OCI-LY7 (cell line): ENCODE results near the gene CNP. TPM values are rescaled to one million over a fixed set of nuclear protein-coding genes. Genes with fewer than 3 reads are reported as not detected.
"Not testable (repeated sequence)": the region's sequence is repeated elsewhere in the genome, so short reads cannot be mapped to it uniquely, and the experiment has no call there.

Experiments used
- BruUV-seq: library from RNA; stranded (reverse); fragments of 400-500 nt; replicated peaks from 2 replicates; lab custom pipeline; 2021; lab: Mats Ljungman, UMichigan
- CTCF ChIA-PET: fragments of 300-600 bp; sonication (Branson Sonifier 250); formaldehyde crosslinking; loops from one replicate; lab custom pipeline; 2022; ENCODE audit warnings: antibody characterized with exemption; ENCODE audit not compliant: unreplicated experiment; lab: Charles Lee
- POLR2A ChIA-PET: fragments of 300-600 bp; sonication (Branson Sonifier 250); formaldehyde crosslinking; loops from one replicate; lab custom pipeline; 2022; ENCODE audit warnings: antibody characterized with exemption; lab: Charles Lee
- DNase-seq: peaks from one replicate; pipeline ENCODE4 v3.0.0-alpha.2; 2015; ENCODE audit warnings: low spot score
- H2AFZ ChIP-seq: fragments of 200-600 bp; sonication (generic), shearing (Covaris generic); 2 replicates; pipeline ENCODE4 v1.6.1; 2014; ENCODE audit warnings: mild to moderate bottlenecking, antibody characterized with exemption, low read length, moderate library complexity
- H3K27ac ChIP-seq: fragments of 200-600 bp; sonication (generic); 2 replicates; pipeline ENCODE4 v1.5.1; 2014; ENCODE audit warnings: mixed run types, low read depth, mild to moderate bottlenecking, moderate library complexity, low read length, inconsistent platforms; ENCODE audit not compliant: poor library complexity, severe bottlenecking
- H3K36me3 ChIP-seq: fragments of 200-600 bp; sonication (generic); 2 replicates; pipeline ENCODE4 v1.6.1; 2014; ENCODE audit warnings: mild to moderate bottlenecking, antibody characterized with exemption, low read length, moderate library complexity, mixed read lengths; ENCODE audit not compliant: insufficient read depth
- H3K4me1 ChIP-seq: fragments of 200-600 bp; sonication (generic); 2 replicates; pipeline ENCODE4 v1.5.1; 2014; ENCODE audit warnings: mild to moderate bottlenecking, low read length; ENCODE audit not compliant: insufficient read depth, poor library complexity, severe bottlenecking
- H3K4me2 ChIP-seq: fragments of 200-600 bp; sonication (generic); 2 replicates; pipeline ENCODE4 v1.6.1; 2014; ENCODE audit warnings: mild to moderate bottlenecking, low read length
- H3K4me3 ChIP-seq: fragments of 200-600 bp; sonication (generic); 2 replicates; pipeline ENCODE4 v1.5.1; 2014; ENCODE audit warnings: mild to moderate bottlenecking, low read depth, low read length; ENCODE audit not compliant: poor library complexity, severe bottlenecking
- H3K79me2 ChIP-seq: fragments of 200-600 bp; sonication (generic); 2 replicates; pipeline ENCODE4 v1.6.1; 2016; ENCODE audit warnings: low read depth, mild to moderate bottlenecking, low read length, moderate library complexity, mixed read lengths; ENCODE audit not compliant: insufficient read depth
- H3K9me2 ChIP-seq: fragments of 200-600 bp; sonication (generic); 2 replicates; pipeline ENCODE4 v1.6.1; 2016; ENCODE audit warnings: mild to moderate bottlenecking, low read length, mixed read lengths; ENCODE audit not compliant: insufficient read depth
- H3K9me3 ChIP-seq: fragments of 200-600 bp; sonication (generic); 2 replicates; pipeline ENCODE4 v1.6.1; 2014; ENCODE audit warnings: mild to moderate bottlenecking, mixed run types, low read length, mixed read lengths
- H4K20me1 ChIP-seq: fragments of 200-600 bp; sonication (generic); 2 replicates; pipeline ENCODE4 v1.6.1; 2014; ENCODE audit warnings: mild to moderate bottlenecking, antibody characterized with exemption, low read length, moderate library complexity, mixed read lengths; ENCODE audit not compliant: insufficient read depth
- CTCF ChIP-seq: fragments of 200-600 bp; sonication (generic); conservative IDR thresholded peaks from 2 replicates; pipeline ENCODE4 v1.5.1; 2014; ENCODE audit warnings: mild to moderate bottlenecking, antibody characterized with exemption, low read length, moderate library complexity, mixed read lengths
- EZH2phosphoT487 ChIP-seq: fragments of 200-600 bp; sonication (generic); IDR thresholded peaks from 2 replicates; pipeline ENCODE4 v1.6.1; 2018; ENCODE audit warnings: low read depth, borderline replicate concordance, mild to moderate bottlenecking, mixed run types, antibody characterized with exemption, low read length, moderate library complexity, mixed read lengths
- intact Hi-C: fragments of 100-400 bp; cut with micrococcal nuclease; formaldehyde crosslinking; loops from one replicate; pipeline ENCODE4 v1.10.0; 2022; ENCODE audit not compliant: unreplicated experiment
- total RNA-seq, 2 experiments: library from RNA; depleted of rRNA in 1 of 2; stranded (reverse); fragments of >200 nt in 1 of 2; shearing (Covaris generic) in 1 of 2; gene quantifications; 2 replicates each; pipeline ENCODE4 v1.2.3, GENCODE V29; 2014 to 2022

Gene CNP
- total RNA-seq, 2 experiments from 2014 or later: 34.1 to 50.6 TPM

DNA sequence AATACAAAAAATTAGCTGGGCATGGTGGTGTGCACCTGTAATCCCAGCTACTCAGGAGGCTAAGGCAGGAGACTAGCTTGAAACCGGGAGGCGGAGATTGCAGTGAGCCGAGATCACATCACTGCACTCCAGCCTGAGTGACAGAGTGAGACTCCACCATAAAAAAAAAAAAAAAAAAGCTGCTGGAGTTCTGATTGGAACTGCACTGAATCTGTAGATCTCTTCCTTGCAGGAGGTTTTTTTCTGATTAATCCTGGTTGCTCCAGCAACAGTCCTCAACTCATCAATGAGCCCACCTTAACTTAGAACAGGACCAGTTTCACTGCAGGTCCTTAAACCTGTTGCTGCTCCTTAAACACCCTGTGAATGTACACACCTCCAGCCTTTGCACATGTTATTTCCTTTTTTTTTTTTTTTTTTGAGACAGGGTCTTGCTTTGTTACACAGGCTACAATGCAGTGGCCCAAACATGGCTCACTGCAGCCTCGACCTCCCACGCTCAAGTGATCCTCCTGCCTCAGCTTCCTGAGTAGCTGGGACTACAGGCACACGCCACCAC is 37.8 kb upstream of the CNP start:
- DNase-seq: no peak
- Histone ChIP-seq H3K4me1 (peaks cover 21% of the 10 kb centered on the region), H3K79me2 (peaks cover 7% of the 10 kb centered on the region; the same call in 1 of the 2 replicates), H3K9me3 (no peaks in the 10 kb centered on the region), H3K9me2 (no peaks in the 10 kb centered on the region), H4K20me1 (no peaks in the 10 kb centered on the region), H3K4me3 (peak overlapping the region; percentile 71), H3K36me3 (no peaks in the 10 kb centered on the region), H3K27ac (no peak overlapping the region), H2AFZ (no peak overlapping the region), H3K4me2 (peak overlapping the region; percentile 91; the same call in 1 of the 2 replicates)
- POLR2A ChIA-PET: interaction anchor here (0.6 to 1.4 kb wide), 2 partner anchors 10 to 105 kb away, joined by 3 to 4 read pairs; partner anchors contain the start of gene ACLY
- intact Hi-C loops: no loop called here
- CTCF ChIA-PET: no interaction called here
- no TSS peak for BruUV-seq
- TF ChIP-seq EZH2phosphoT487 (no peak), CTCF (no peak)

- Histone ChIP-seq H3K27ac (peak within 1 kb of the TSS; percentile 34), H3K79me2 (peaks cover 7% of the 10 kb centered on the region; the same call in 1 of the 2 replicates), H2AFZ (peak within 1 kb of the TSS; percentile 82), H3K4me1 (peaks cover 21% of the 10 kb centered on the region), H3K36me3 (no peaks in the 10 kb centered on the region), H3K9me2 (no peaks in the 10 kb centered on the region), H3K4me2 (peak within 1 kb of the TSS; percentile 91), H3K4me3 (peak within 1 kb of the TSS; percentile 71), H4K20me1 (no peaks in the 10 kb centered on the region), H3K9me3 (no peaks in the 10 kb centered on the region)
- CTCF ChIA-PET: interaction anchor here (0.6 to 1.1 kb wide), 2 partner anchors 32 to 183 kb away, joined by 3 to 4 read pairs; no protein-coding TSS in a partner anchor
- TF ChIP-seq CTCF (peak; percentile 52; the same call in 1 of the 2 replicates), EZH2phosphoT487 (no peak)
- intact Hi-C loops: no loop called here
- POLR2A ChIA-PET: interaction anchor here (0.8 to 1.3 kb wide), 3 partner anchors 9 to 41 kb away, joined by 3 to 4 read pairs (median 3); no protein-coding TSS in a partner anchor
- DNase-seq: peak; percentile 95
- TSS peak; percentile 98 for BruUV-seq
Observed at GRCh38 chr17:41930009-41930832, 36.4 kb upstream of the CNP start, which contains the start of gene ODAD4. ODAD4 (plus strand) TSS chr17:41930617; CDS start chr17:41930724, 107 bp downstream.

- POLR2A ChIA-PET: interaction anchor here (0.8 to 1.3 kb wide), 3 partner anchors 9 to 41 kb away, joined by 3 to 4 read pairs (median 3); no protein-coding TSS in a partner anchor
- CTCF ChIA-PET: interaction anchor here (0.6 to 1.1 kb wide), 2 partner anchors 32 to 183 kb away, joined by 3 to 4 read pairs; no protein-coding TSS in a partner anchor
- intact Hi-C loops, DNase-seq, BruUV-seq, H3K9me2 ChIP-seq, H3K36me3 ChIP-seq, H3K79me2 ChIP-seq, H3K9me3 ChIP-seq, H4K20me1 ChIP-seq, H3K27ac ChIP-seq: not testable (repeated sequence)
- H2AFZ ChIP-seq: peak overlapping the region; percentile 82; the same call in 1 of the 2 replicates
- H3K4me3 ChIP-seq: peak overlapping the region; percentile 71
- H3K4me1 ChIP-seq: peaks cover 18% of the 10 kb centered on the region
- peak overlapping the region; percentile 91 for H3K4me2 ChIP-seq
Observed at GRCh38 chr17:41930833-41931156, 35.8 kb upstream of the CNP start.

DNA sequence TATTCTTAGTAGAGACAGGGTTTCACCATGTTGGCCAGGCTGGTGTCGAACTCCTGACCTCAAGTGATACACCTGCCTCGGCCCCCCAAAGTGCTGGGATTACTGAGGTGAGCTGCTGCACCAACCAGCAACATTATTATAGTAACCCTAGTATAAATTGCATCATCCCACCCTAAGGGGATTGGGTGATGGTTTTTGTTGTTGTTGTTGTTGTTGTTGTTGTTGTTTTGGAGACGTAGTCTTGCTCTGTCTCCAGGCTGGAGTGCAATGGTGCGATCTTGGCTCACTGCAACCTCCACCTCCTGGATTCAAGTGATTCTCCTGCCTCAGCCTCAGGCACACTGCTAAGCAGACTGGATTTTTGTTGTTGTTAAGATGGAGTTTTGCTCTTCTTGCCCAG is 34.9 kb upstream of the CNP start:
- H2AFZ ChIP-seq, H3K4me3 ChIP-seq, H3K9me3 ChIP-seq, H3K79me2 ChIP-seq, CTCF ChIA-PET, H3K4me2 ChIP-seq, H3K9me2 ChIP-seq, BruUV-seq, H3K36me3 ChIP-seq, H4K20me1 ChIP-seq, DNase-seq, intact Hi-C loops, H3K27ac ChIP-seq: not testable (repeated sequence)
- POLR2A ChIA-PET: interaction anchor here (1.7 kb wide), 1 partner anchor 13 kb away, joined by 4 read pairs; the partner anchor contains the start of gene ACLY
- peaks cover 18% of the 10 kb centered on the region for H3K4me1 ChIP-seq
